ENCODE data around the gene NDUFS4. TPM values are rescaled to one million over a fixed set of nuclear protein-coding genes. Genes with fewer than 3 reads are reported as not detected.

NDUFS4 gene
- total RNA-seq, 2 experiments from 2014 or later, result 25.0 to 25.1 TPM

DNA sequence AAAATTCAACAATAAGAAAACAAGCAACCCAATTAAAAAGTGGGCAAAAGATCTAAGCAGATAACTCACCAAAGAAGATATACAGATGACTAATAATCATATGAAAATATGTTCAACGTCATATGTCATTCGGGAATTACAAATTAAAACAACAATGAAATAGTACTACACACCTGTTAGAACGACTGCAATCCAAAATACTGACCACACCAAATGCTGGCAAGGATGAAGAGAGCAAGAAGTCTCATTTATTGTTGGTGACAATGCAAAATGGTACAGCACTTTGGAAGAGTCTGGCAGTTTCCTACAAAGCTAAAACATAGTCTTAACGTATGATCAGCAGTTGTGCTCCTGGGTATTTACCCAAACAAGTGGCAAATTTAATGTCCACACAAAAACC, 37.5 kb downstream of the NDUFS4 start:
- ATAC-seq (ENCODE audit: poor library complexity) (no peak), DNase-seq (no peak)
- peaks cover 30% of the 10 kb centered on the region for H3K36me3 Mint-ChIP-seq (ENCODE audit: low read depth)
- POLR2A ChIA-PET, result no interaction called here
- peaks cover 5% of the 10 kb centered on the region for H3K9me3 Mint-ChIP-seq
- H3K4me3 Mint-ChIP-seq, result no peak overlapping the region
- intact Hi-C loops (cut with DNase I, micrococcal nuclease), result no loop called here
- no peaks in the 10 kb centered on the region for H3K27me3 Mint-ChIP-seq
- no peak overlapping the region for H3K27ac ChIP-seq (ENCODE audit: low read depth in 1 of 2, low read length in 2 of 2)
- H3K9me3 ChIP-seq (ENCODE audit: control insufficient read depth in 1 of 2, insufficient read depth in 1 of 2, low read length in 2 of 2), result no peaks in the 10 kb centered on the region
- CTCF ChIA-PET, result no interaction called here
- H3K4me1 ChIP-seq (ENCODE audit: insufficient read depth, low read length), result no peaks in the 10 kb centered on the region
- no peak overlapping the region for H3K4me3 ChIP-seq (ENCODE audit: low read length)
- no peak for TF ChIP-seq CTCF (IDR thresholded peaks at IDR 0.05)
- H3K27me3 ChIP-seq (ENCODE audit: control insufficient read depth in 1 of 2, insufficient read depth in 2 of 2, low read length in 2 of 2), result no peaks in the 10 kb centered on the region
- H3K4me1 Mint-ChIP-seq (ENCODE audit: low read depth), result peaks cover 38% of the 10 kb centered on the region
- no peak overlapping the region for H3K27ac Mint-ChIP-seq
- H3K36me3 ChIP-seq (ENCODE audit: insufficient read depth, low read length), result no peaks in the 10 kb centered on the region

DNA sequence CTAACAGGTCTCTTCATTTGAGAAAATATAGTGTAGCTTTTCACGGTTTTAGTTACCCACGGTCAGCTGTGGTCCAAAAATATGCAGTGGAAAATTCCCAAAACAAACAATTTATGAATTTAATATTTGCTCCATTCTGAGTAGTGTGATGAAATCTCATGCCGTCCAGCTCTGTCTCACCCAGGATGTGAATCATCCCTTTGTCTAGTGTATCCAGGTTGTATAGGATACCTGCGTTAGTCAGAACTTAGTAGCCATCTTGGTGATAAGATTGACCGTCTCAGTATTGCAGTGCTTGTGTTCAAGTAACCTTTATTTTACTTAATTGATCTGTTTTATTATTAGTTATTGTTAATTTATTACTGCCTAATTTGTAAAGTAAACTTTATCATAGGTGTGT, 41.1 kb downstream of the NDUFS4 start:
- H3K9me3 Mint-ChIP-seq, result peaks cover 5% of the 10 kb centered on the region
- ChIA-PET CTCF (no interaction called here), POLR2A (no interaction called here)
- no peak overlapping the region for H3K4me3 Mint-ChIP-seq
- peaks cover 57% of the 10 kb centered on the region for H3K36me3 Mint-ChIP-seq (ENCODE audit: low read depth)
- no peaks in the 10 kb centered on the region for H3K4me1 ChIP-seq (ENCODE audit: insufficient read depth, low read length)
- no peak for TF ChIP-seq CTCF (IDR thresholded peaks at IDR 0.05)
- H3K27me3 ChIP-seq (ENCODE audit: control insufficient read depth in 1 of 2, insufficient read depth in 2 of 2, low read length in 2 of 2), result no peaks in the 10 kb centered on the region
- no peak overlapping the region for H3K4me3 ChIP-seq (ENCODE audit: low read length)
- intact Hi-C loops (cut with DNase I, micrococcal nuclease), result no loop called here
- H3K27ac Mint-ChIP-seq, result no peak overlapping the region
- peaks cover 19% of the 10 kb centered on the region for H3K36me3 ChIP-seq (ENCODE audit: insufficient read depth, low read length)
- no peak overlapping the region for H3K27ac ChIP-seq (ENCODE audit: low read depth in 1 of 2, low read length in 2 of 2)
- H3K27me3 Mint-ChIP-seq, result no peaks in the 10 kb centered on the region
- no peak for DNase-seq
- no peaks in the 10 kb centered on the region for H3K9me3 ChIP-seq (ENCODE audit: control insufficient read depth in 1 of 2, insufficient read depth in 1 of 2, low read length in 2 of 2)
- ATAC-seq (ENCODE audit: poor library complexity), result no peak
- H3K4me1 Mint-ChIP-seq (ENCODE audit: low read depth), result peaks cover 14% of the 10 kb centered on the region

DNA sequence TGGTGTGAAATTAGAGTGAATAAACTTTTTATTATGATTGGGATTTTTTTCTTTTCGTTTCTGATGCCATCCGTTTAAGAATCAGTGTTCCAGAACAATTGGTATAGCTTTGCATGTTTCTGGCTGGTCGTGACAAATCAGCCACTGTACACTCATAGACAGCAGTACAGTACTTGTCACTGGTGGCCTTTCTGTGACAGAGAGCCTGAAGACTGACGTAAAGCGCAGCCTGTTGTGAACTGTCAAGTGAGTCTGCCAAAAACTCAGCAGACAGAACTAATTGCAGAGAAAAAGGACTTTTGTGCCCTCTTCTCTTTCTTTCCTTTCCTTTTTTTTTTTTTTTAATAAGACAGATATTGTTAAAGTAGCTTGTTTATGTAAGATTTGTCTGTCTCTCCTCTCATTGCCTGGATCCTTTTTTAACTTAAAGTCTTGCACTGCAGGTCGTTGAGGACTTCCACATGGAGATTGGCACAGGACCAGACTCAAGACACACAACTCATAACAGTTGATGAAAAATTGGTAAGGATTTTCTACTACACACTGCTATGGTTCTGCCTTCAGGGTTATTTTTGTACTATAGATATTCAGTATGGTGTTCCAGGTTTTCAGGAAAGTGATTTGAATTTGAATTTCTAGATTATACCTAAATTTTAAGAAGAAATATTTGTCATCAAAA, 42.7 kb downstream of the NDUFS4 start:
- ChIA-PET CTCF (no interaction called here), POLR2A (no interaction called here)
- intact Hi-C loops (cut with DNase I, micrococcal nuclease), result no loop called here
- no peak for ATAC-seq (ENCODE audit: poor library complexity)
- DNase-seq, result no peak
- Histone ChIP-seq H3K9me3 (ENCODE audit: control insufficient read depth in 1 of 2, insufficient read depth in 1 of 2, low read length in 2 of 2) (no peaks in the 10 kb centered on the region), H3K36me3 (ENCODE audit: insufficient read depth, low read length) (peaks cover 25% of the 10 kb centered on the region), H3K4me3 (ENCODE audit: low read length) (no peak overlapping the region), H3K27ac (ENCODE audit: low read depth in 1 of 2, low read length in 2 of 2) (no peak overlapping the region), H3K27me3 (ENCODE audit: control insufficient read depth in 1 of 2, insufficient read depth in 2 of 2, low read length in 2 of 2) (no peaks in the 10 kb centered on the region), H3K4me1 (ENCODE audit: insufficient read depth, low read length) (no peaks in the 10 kb centered on the region)
- Mint-ChIP-seq H3K36me3 (ENCODE audit: low read depth) (peaks cover 52% of the 10 kb centered on the region), H3K4me3 (no peak overlapping the region), H3K27me3 (no peaks in the 10 kb centered on the region), H3K4me1 (ENCODE audit: low read depth) (peaks cover under 1% of the 10 kb centered on the region), H3K9me3 (peaks cover 3% of the 10 kb centered on the region), H3K27ac (no peak overlapping the region)
- TF ChIP-seq CTCF (IDR thresholded peaks at IDR 0.05), result no peak

All from CD4-positive, alpha-beta T cell (primary cell).